Parathyroid adenoma (tissue), 2 donors: Measurements from ENCODE around the gene HOXC13.

Source experiments
- H2AFZ ChIP-seq: fragments of 300-600 bp; sonication (generic); one replicate; pipeline ENCODE4 v1.7.0; 2017; ENCODE audit warnings: antibody characterized with exemption, mild to moderate bottlenecking
- H3K27ac ChIP-seq: fragments of 300-600 bp; sonication (generic); one replicate; pipeline ENCODE4 v1.7.0; 2017
- H3K27me3 ChIP-seq: fragments of 300-600 bp; sonication (generic); one replicate; pipeline ENCODE4 v1.7.0; 2017; ENCODE audit warnings: low read length; ENCODE audit not compliant: control insufficient read depth, insufficient read depth
- H3K36me3 ChIP-seq: fragments of 300-600 bp; sonication (generic); one replicate; pipeline ENCODE4 v1.7.0; 2017; ENCODE audit warnings: low read length; ENCODE audit not compliant: control insufficient read depth, insufficient read depth
- H3K4me1 ChIP-seq: fragments of 300-600 bp; sonication (generic); one replicate; pipeline ENCODE4 v1.7.0; 2017; ENCODE audit warnings: control low read depth
- H3K4me2 ChIP-seq: fragments of 300-600 bp; sonication (generic); one replicate; pipeline ENCODE4 v1.7.0; 2017; ENCODE audit warnings: low read length
- H3K4me3 ChIP-seq: fragments of 300-600 bp; sonication (generic); one replicate; pipeline ENCODE4 v1.7.0; 2017; ENCODE audit warnings: low read depth, low read length
- H3K79me2 ChIP-seq: fragments of 300-600 bp; sonication (generic); one replicate; pipeline ENCODE4 v1.7.0; 2017; ENCODE audit warnings: control low read depth
- H3K9ac ChIP-seq: fragments of 300-600 bp; sonication (generic); one replicate; pipeline ENCODE4 v1.7.0; 2017; ENCODE audit warnings: mild to moderate bottlenecking
- H3K9me3 ChIP-seq: fragments of 300-600 bp; sonication (generic); one replicate; pipeline ENCODE4 v1.7.0; 2017; ENCODE audit warnings: low read length; ENCODE audit not compliant: control insufficient read depth
- CTCF ChIP-seq: fragments of 300-600 bp; sonication (generic); IDR thresholded peaks from one replicate; pipeline ENCODE4 v1.7.0; 2017; ENCODE audit warnings: antibody characterized with exemption, mild to moderate bottlenecking
- donor health status: primary hyperparathyroidism.

Gene HOXC13

GRCh38 chr12:53971686-53972085 lies 33.1 kb downstream of the HOXC13 start:
- no peak overlapping the region for H3K4me2 ChIP-seq
- no peaks in the 10 kb centered on the region for H3K79me2 ChIP-seq
- no peak overlapping the region for H3K4me3 ChIP-seq
- H3K9me3 ChIP-seq, result no peaks in the 10 kb centered on the region
- H3K36me3 ChIP-seq, result no peaks in the 10 kb centered on the region
- no peaks in the 10 kb centered on the region for H3K4me1 ChIP-seq
- peaks cover 47% of the 10 kb centered on the region for H3K27me3 ChIP-seq
- no peak overlapping the region for H2AFZ ChIP-seq
- no peak for TF ChIP-seq CTCF
- H3K27ac ChIP-seq, result no peak overlapping the region
- H3K9ac ChIP-seq, result no peak overlapping the region

GRCh38 chr12:53972152-53972702 lies 33.6 kb downstream of the HOXC13 start:
- H3K4me2 ChIP-seq, result no peak overlapping the region

GRCh38 chr12:53972722-53973235 lies 34.1 kb downstream of the HOXC13 start, which contains the start of gene HOXC11:
Gene HOXC11, plus strand, starts transcription at chr12:53973126. Its CDS starts 116 bp downstream, at chr12:53973242.
- TF ChIP-seq CTCF, result no peak
- peaks cover 45% of the 10 kb centered on the region for H3K27me3 ChIP-seq
- H3K36me3 ChIP-seq, result no peaks in the 10 kb centered on the region
- no peak within 1 kb of the TSS for H3K4me3 ChIP-seq
- no peak within 1 kb of the TSS for H2AFZ ChIP-seq
- no peaks in the 10 kb centered on the region for H3K9me3 ChIP-seq
- H3K27ac ChIP-seq, result no peak within 1 kb of the TSS
- no peak within 1 kb of the TSS for H3K4me2 ChIP-seq
- no peaks in the 10 kb centered on the region for H3K4me1 ChIP-seq
- H3K9ac ChIP-seq, result no peak within 1 kb of the TSS
- H3K79me2 ChIP-seq, result no peaks in the 10 kb centered on the region

More at GRCh38 chr12:53972152-53972702, 33.6 kb downstream of the HOXC13 start:
- H3K9me3 ChIP-seq, result no peaks in the 10 kb centered on the region
- H3K27me3 ChIP-seq, result peaks cover 48% of the 10 kb centered on the region
- no peak overlapping the region for H3K27ac ChIP-seq
- H3K4me1 ChIP-seq, result no peaks in the 10 kb centered on the region
- H3K9ac ChIP-seq, result no peak overlapping the region
- H3K79me2 ChIP-seq, result no peaks in the 10 kb centered on the region
- TF ChIP-seq CTCF, result no peak
- H3K36me3 ChIP-seq, result no peaks in the 10 kb centered on the region
- no peak overlapping the region for H2AFZ ChIP-seq
- H3K4me3 ChIP-seq, result no peak overlapping the region

GRCh38 chr12:53973236-53974042 lies 34.8 kb downstream of the HOXC13 start:
- Histone ChIP-seq H3K9me3 (no peaks in the 10 kb centered on the region), H3K4me3 (no peak overlapping the region), H3K4me1 (no peaks in the 10 kb centered on the region), H2AFZ (no peak overlapping the region), H3K27me3 (peaks cover 45% of the 10 kb centered on the region), H3K9ac (no peak overlapping the region), H3K4me2 (no peak overlapping the region), H3K79me2 (no peaks in the 10 kb centered on the region), H3K27ac (no peak overlapping the region), H3K36me3 (no peaks in the 10 kb centered on the region)
- TF ChIP-seq CTCF, result no peak
